NCI-H526 (cell line): Measurements from ENCODE around the gene KCNH1.
A peak's percentile ranks its signal among the peaks of the same experiment; 100 is the strongest.
"Not testable (repeated sequence)": the region's sequence is repeated elsewhere in the genome, so short reads cannot be mapped to it uniquely, and the experiment has no call there.

Experiments used
- DNase-seq, 2 experiments: peaks; one replicate each; lab custom pipeline; 2025; lab: John Stamatoyannopoulos, UW

Gene KCNH1

DNA sequence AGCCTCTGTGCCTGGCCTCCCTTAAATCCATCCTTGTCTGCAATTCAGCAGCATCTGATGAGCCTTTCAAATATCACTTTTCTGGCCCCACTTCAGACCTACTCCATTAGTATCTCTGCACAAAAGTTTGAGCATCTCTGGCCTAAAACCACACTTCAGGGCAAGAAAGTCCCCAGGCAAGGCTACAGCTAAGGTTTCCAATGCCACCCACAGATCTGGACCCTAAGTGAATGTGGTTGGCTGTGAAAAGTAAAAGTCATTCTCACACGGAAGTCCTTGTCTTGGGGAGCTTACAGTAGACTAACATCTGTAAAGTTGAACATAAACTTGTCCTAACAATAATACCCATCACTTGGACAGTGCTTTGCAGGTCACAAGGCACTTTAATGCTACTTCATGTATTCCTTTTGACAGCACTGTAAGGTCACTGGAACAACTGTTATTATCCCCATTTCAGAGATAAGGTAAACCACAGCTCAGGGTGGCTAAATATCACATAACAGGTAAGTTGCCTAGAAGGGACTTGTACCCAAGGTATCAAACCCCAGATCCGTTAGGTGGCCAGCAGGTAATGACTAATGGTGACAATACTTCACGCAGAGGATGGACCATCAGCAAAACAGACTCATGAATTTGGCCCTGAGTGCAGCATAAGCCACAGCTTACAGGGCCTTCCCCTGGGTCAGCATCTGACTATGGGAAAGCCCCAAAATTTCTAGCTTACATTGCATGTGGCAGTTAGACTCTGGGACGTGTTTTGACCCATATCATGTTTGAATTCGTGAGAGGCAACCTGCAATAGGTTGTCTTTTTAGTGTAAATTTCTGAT is 449.3 kb downstream of the KCNH1 start:
- DNase-seq: no peak

DNA sequence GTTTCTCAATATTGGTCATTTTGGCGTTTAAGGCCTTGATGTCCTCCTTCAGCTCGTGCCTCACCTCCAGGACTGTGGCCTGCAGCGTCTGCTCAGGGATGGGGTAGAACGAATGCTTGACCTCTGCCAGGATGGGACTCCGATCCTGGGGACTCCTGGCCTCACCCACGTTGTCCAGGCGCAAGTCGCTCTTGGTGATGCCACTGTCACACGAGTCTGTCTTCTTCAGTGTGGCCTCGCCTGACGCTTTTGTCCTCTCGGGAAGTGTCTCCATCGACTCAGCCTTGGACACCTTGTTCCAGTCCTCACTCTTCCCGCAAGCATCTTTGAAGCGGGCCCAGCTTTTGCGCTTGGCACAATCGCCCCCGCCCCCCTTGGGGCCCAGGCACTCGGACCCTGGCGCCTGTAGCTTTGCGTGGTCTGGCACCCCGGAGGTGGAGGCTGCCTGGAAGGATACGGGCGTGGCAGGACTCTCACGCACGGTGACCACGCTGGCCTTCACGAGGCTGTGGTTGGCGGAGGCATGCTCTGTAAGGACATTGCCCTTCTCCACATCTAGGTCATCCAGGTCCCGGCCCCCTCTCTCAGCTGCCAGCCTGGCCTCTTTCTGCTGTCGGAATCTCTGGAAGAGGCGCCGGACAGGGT is 450.4 kb downstream of the KCNH1 start:
- no peak for DNase-seq

DNA sequence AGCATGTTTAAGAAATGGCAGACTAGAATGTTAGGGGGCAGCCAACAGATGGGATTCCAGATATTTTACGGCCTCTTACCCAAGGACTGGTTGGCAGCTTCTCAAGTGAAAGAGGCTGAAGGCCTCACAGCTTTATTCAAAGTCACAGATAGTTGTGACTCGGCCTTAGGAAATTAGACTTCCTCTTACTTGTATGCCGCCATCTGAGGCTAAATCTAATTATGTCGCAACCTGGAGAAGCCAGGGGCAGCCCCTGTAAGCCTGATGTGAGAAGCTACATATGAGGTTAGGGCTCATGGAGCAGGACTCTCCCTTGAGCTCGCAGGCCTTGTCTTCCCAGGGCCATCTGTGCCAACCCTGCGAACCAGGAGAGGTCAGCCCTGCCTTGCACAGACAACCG is 452.8 kb downstream of the KCNH1 start:
- DNase-seq: no peak

DNA sequence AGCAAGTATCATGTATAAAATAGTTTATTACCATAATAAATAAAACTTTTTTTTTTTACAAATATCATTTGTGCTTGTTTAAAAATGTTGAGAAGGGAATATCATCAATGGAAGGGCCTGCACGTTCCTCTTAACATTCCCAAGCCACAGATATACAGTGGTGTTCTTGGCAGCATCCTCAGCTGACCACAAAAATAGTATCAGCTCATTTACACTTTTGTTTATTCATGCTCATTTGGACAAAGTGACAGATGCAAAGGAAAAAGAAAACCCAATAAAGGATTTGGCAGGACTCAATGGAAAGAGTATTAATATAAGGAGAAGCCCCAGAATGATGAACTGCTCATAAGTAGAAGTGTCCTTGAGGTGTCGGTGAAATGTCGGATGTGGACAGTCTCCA is 455.6 kb downstream of the KCNH1 start:
- DNase-seq: no peak

DNA sequence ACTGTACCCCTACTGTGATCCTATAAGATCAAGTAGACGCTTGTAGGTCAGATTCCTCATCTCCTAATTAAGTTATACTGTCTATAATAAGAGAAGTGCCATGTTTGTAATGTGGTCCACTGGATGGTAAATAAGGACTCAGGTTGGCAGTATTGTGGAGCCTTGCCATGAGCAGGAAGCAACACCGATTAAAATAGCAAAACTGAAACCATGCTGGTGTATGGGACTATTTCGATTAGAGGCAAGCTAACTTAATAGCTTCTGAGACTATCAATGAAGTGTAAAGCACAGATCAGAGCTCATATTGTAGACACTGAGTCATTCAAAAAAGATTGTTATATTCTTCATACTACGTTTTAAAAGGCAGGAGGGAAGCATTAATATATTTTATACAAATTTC is 456.4 kb downstream of the KCNH1 start:
- DNase-seq: no peak

DNA sequence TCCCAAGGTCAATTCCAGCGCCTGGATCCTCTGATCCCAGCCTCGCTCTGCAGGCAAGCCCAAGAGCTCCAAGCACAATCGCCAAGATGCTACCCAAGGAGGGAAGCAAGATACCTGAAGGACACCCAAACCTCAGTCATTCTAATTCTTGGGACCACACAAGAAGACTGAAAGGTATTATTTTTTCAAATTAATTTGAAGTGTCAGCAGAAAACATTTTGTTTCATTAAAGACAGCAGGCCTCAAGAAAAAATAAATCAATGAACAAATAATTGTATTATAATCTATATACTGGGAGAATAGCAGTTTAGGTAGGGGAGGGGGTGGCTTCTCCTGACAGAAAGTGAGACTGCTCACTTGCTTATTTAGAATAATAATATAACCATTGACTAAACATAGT is 457.4 kb downstream of the KCNH1 start:
- no peak for DNase-seq

DNA sequence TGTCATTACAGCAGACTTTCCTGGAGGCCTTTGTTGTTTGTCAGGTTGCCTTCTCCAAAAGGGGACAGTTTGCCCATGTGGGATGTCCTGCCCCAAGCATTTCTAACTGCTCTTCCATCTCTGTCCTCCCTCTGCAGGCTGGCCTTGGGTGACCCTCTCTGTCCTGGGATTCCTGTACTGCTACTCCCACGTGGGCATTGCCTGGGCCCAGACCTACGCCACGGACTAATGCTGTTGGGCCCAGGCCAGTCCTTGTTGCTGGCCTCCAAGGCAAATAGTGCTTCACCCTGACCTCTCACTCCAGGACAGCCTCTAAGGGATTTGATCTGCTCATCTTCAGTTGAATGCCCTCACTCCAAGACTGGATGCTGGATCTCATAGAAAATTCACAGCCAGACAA is 459.8 kb downstream of the KCNH1 start:
- no peak for DNase-seq

DNA sequence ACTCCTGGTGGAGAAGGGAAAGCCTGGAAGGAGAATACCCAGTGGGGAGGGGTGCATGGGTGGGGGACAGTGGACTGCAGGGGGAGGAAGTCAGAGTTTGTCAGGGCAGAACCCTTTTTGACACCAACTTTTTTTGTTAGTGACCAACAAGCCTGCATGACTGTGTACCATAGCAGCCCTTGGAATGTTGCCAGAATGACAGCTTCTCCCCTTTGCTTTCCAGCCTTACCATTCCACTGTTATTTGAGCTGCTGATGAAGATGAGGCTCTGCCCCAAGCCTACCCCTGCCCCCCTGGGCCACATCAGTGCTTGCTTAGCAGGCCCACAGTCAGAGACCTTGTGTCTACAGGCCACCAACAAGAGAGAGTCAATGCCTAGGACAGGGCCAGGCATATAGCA is 464.0 kb downstream of the KCNH1 start:
- no peak for DNase-seq

DNA sequence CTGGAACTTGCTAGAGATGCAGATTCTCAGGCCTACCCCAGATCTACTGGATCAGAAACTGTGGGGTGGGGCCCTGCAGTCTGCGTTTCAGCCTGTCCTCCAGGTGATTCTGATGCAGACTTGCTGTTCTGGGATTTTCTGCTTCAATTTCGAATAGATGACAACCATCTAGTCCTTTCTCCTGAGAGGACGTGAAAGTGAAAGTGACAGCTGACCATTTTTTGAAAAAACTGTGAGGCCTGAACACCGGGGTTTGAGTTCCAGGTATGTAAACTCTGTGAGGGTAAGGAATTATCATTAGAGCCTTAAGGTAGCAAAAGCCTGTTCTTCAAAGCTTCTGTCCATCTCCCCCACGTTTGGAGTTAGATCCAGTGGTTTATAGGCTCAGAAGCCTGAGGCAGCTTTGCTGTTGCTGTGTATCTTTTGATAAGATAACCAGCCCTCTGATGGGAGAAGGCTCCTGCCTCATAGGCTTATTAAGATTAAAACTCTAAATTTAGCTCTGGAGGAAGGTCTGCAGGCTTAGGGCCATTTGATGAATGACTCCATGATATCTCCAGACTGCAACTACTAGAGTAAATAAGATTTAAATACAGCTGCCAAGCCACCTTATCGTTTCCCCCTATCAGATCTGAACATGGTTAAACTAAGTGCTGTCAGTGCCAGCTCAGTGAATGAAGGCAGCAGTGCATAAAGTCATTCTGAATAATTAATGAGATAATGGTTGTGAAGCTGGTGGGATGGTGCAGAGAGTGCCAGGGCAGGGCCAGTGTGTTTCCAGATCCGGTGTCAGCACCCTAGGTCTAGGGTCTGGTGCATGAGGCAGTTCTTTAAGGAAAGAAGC is 470.0 kb downstream of the KCNH1 start:
- peak; percentile 88 to 89 for DNase-seq

DNA sequence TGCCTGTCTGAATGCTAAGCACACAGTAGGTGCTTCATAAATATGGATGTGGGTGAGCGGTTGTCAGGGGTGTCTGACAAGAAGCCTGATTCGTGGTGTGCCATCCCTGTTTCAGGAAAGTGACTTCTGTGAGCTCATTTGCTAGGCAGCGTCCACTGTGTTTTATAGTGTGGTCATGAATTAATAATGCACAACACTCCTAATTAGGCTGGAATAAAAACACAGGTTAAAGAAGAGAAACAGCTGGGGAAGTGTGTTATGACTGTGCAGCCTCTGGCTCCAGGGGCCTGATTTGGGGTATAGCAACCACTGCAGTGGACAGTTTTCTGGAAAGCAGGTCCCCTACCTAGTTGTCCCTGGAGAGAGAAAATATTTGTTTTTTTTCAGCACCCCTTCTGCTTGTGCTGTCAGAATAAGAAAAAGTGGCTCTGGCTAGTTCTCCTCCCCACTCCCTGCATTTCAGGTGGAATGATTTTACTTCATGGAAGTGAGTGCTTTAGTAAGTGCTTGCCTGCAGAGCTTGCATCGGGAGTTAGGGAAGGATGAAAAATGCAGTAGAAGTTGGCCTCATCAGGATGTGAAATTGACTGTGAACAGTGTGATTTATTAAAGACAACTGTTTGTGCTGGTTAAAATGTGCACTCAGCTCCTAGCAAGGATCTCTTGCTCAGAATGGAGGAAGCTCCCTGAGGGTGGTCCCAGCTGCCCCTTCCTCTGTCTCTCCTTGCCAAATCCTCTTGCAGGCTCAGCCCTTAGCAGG is 471.5 kb downstream of the KCNH1 start:
- DNase-seq: no peak

DNA sequence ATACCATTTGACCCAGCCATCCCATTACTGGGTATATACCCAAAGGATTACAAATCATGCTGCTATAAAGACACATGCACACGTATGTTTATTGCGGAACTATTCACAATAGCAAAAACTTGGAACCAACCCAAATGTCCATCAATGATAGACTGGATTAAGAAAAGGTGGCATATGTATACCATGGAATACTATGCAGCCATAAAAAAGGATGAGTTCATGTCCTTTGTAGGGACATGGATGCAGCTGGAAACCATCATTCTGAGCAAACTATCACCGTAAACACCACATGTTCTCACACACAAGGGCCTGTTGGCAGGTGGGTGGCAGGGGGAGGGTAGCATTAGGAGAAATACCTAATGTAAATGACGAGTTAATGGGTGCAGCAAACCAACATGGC is 472.4 kb downstream of the KCNH1 start:
- not testable (repeated sequence) for DNase-seq

DNA sequence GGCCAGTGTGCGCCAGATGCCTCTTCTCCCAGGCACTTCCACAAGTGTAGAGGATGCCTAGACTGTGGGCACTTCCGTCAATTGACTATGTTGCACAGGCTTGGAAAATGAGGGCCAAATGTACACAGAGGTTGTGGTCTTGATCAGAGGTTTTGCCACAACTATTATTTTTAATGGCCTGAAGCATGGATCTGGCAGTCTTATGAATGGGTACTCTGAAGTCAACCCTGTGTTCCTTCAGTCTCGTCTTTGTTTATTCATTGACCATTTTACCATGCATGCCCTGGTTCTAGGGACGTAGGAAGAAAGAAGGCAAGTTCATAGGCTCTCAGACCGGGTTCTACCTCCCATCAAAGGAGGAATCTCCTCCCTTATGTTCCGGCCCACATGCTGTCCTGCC is 476.1 kb downstream of the KCNH1 start:
- DNase-seq: no peak

DNA sequence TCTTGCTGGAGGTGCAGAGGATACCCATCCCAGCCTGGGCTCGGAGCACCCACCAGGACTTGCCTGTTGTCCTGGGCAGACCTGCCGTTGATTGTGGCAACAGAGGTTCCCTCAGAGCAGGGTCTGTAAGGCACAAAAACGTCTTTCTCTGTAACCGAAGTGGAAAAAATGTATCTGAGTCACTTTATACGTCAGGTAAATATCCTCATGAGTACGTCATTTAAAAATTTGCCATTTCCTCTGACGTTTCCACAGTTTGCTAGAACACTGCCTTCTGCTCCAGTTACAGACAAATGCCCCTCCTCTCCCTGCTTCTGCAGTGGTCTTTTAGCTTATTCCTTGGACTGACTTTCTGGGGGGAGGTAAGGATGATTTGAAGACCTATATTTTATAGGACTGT is 478.4 kb downstream of the KCNH1 start:
- DNase-seq: no peak

DNA sequence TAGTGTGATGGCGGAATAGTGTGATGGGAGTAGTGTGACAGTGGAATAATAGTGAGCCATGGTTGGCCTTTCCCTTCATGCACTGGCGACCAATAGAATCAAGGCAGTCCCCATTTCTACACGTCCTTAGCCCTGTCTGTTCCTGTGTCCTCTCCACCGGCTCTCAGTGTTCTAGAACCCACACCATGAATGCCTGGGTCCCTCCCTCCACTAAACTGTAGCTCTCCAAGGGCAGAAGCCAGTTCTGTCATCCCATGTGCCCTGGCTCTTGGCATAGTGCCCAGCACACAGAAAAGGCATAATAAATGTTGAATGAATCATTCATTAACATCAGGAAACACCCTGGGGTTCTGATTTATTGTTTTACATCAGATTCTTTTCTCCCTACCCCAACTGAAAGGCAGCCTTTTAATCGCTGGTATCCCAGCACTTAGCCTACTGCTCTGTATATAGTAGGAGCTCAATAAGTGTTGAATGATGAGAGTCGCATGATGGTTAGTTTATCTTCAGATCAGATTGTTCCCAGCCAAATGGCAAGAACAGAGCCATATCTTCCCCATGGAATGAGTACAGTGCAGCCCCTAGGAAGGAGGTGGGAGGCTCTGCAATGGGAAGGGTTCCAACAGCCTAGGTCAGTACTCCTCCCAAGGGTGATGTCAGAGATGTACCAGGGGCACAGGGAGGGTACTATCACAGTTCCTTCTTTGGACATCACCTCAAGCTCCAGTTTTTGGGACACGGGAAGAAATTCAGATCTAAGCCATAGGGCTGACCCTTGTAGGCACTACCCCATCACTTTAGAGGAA is 479.6 kb downstream of the KCNH1 start:
- no peak for DNase-seq

DNA sequence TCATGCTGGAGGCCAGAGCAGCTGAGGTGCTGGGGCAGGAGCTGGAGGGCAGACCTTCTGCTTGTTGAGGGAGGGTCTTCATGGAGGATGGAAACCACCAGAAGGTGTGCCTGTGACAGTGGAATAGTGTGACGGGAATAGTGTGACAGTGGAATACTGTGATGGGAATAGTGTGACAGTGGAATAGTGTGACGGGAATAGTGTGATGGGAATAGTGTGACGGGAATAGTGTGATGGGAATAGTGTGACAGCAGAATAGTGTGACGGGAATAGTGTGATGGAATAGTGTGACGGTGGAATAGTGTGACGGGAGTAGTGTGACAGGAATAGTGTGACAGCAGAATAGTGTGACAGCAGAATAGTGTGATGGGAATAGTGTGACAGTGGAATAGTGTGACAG is 480.2 kb downstream of the KCNH1 start:
- no peak for DNase-seq

DNA sequence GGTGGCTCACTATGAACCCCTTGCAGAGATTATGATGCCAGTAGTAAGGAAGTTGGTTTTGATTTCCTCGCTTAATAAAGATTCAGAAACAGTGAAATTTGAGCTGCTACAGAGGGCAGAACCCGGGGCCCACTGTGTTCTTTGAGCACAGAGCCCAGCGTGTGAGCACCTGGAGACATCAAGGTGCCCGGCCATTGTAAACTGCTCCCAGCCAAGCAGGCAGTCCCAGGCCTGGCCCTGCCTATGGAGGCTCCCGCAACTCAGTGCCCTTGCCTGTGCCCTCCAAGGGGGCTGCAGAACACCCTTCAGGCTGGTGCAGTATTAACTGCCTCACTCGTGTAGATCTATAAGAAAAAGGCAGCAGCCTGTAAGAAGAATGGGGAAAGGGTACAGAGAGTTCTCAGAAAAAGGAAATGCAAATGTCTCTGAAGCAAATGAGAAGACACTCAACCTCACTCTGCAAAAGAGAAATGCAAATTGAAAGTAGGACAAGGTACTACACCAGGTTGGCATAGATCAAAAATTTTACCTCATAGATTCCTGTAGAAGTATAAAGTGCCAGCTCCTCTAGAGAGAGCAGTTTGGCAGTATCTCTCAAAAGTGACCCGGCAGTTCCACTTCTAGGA is 481.5 kb downstream of the KCNH1 start:
- DNase-seq: peak; percentile 5 to 39

DNA sequence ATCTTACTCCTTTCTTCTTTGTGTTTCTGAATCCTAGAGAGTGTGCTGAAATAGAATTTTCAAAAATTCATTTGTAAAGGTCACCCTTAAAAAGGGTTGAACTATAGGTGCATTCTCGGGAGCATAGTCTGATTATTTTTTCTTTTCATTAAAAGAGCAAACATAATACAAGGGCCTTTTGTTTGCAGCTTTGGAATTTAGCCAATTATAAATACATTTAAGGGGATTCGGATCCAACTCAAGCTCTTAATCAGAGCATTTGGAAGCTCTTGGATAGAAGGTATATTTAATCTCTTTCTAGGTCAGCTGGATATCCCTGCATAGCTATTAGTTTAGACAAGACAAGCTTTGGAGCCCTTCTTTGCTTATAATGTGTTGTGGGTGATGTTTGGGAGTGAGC is 483.5 kb downstream of the KCNH1 start:
- no peak for DNase-seq

DNA sequence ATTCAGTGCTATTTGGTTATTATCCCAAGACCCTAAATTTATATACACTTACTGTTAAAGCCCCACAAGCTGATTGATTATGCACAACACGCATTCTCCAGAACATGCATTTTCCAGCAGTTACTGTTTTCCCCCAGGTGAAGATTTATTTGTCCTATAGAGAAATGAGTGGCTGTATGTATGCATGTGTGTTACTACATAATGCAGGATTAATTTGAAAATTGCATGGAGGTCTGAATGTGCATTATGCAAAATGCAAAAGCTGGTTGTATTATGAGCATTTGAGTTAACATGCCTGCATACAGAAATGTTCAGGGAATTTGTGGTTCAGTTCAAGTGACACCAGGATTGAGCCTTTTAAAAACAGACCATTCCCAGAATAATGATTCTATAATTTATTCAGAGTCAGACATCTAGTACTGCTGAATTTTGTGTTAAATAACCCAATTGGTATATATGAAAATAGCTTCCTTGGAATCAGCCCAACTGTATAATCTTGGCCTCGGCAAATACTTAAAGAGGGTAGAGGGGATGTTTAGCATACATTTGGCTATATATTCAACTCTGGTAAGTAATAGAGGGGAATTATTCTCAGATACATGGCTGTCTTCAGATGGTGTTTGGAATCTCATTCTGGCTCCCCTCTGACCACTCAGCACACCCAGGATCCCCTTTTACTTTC is 485.2 kb downstream of the KCNH1 start:
- DNase-seq: no peak

DNA sequence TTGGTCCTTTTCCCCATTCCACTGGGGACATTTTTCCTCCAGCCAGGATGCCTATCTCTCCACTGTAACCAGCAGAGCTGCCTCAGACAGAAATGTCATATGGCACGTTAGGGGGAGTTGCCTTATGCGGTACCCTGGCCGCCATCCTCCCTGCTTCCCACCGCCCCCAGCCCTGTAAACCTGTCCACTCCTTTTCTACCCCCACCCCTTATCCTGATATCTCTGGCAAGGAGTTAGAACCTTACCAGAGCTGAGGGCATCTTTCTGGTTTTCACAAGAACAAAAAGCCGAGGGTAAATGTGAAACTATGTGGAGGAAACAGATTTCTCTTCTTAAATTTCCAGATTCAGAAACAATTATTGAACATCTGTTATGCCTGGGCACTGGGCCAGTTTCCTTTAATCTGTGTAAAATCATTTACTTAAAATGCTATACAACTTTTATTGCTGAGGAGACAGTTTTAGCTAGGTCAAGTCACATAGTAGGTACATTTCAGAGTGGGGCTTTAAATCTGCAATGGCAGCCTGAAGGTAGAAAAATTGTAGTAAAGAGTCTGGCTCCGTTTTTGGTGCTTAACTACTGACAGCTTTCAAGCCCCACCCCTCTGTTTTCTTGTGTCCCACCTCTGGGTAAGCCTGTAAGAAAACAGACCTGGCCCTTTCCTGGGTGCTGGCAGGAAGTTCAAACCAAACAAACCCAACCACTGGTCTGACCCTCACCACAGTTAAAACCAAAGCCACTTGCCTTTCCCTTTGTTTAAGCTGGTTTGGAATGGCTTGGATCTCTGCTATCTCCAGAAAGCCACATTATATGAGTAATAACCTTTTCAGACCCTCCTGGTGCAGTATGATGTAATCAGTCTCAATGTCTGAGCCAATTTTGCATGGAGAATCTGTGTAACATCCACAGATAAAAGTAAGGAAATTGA is 486.3 kb downstream of the KCNH1 start:
- no peak for DNase-seq
